T-cell (primary cell): ENCODE measurements around the gene ARPP21. TPM values are rescaled to one million over a fixed set of nuclear protein-coding genes. Genes with fewer than 3 reads are reported as not detected.

Experiments used
- ATAC-seq, 4 experiments: fragments of 200-7000 bp in 3 of 4; fragments of 150-1000 bp in 1 of 4; cut with Tn5 transposase; replicated peaks in 1 of 4; 1 replicate in 3 of 4; 2 replicates in 1 of 4; pipeline ENCODE4 v1.10.0; 2021; ENCODE audit warnings: moderate library complexity in 3 of 4, mild to moderate bottlenecking in 2 of 4, moderate number of reproducible peaks in 1 of 4
- CTCF ChIA-PET, 2 donors: fragments of 300-600 bp; sonication (Branson Sonifier 250); formaldehyde crosslinking; loops; one replicate each; lab custom pipeline; 2022; ENCODE audit warnings: antibody characterized with exemption in 2 of 2; lab: Charles Lee
- POLR2A ChIA-PET, 2 donors: fragments of 300-600 bp; sonication (Branson Sonifier 250); formaldehyde crosslinking; loops; one replicate each; lab custom pipeline; 2022; ENCODE audit warnings: antibody characterized with exemption in 2 of 2; lab: Charles Lee
- DNase-seq, 35 experiments: peaks; one replicate each; pipeline versions ENCODE4 v3.0.0 to v3.0.0-alpha.2; 2013 to 2023
- H3K27ac ChIP-seq: one replicate; pipeline ENCODE4 v1.5.1; 2013; ENCODE audit warnings: low read length
- H3K27me3 ChIP-seq, 2 experiments: replicated peaks in 1 of 2; 1 replicate in 1 of 2; 2 replicates in 1 of 2; pipeline versions ENCODE4 v1.6.1 to v1.7.0; 2013; ENCODE audit warnings: low read length in 1 of 2, mixed read lengths in 1 of 2; ENCODE audit not compliant: control insufficient read depth in 2 of 2, insufficient read depth in 2 of 2; ENCODE audit errors: extremely low read depth in 1 of 2
- H3K36me3 ChIP-seq, 2 donors: 1 replicate in 1 of 2; 2 replicates in 1 of 2; pipeline versions ENCODE4 v1.6.1 to v1.7.0; 2013; ENCODE audit warnings: low read length in 1 of 2; ENCODE audit not compliant: control insufficient read depth in 2 of 2, insufficient read depth in 1 of 2; ENCODE audit errors: extremely low read depth in 1 of 2
- H3K4me1 ChIP-seq, 2 experiments: 1 replicate in 1 of 2; 2 replicates in 1 of 2; pipeline versions ENCODE4 v1.6.1 to v1.7.0; 2013; ENCODE audit warnings: low read length in 2 of 2, mixed read lengths in 1 of 2; ENCODE audit not compliant: insufficient read depth in 2 of 2, control insufficient read depth in 1 of 2; ENCODE audit errors: extremely low read depth in 1 of 2
- H3K4me3 ChIP-seq, 2 donors: 1 replicate in 1 of 2; 2 replicates in 1 of 2; pipeline versions ENCODE4 v1.5.1 to v1.7.0; 2013; ENCODE audit warnings: mild to moderate bottlenecking in 2 of 2, low read length in 1 of 2, moderate library complexity in 1 of 2; ENCODE audit not compliant: control insufficient read depth in 1 of 2; ENCODE audit errors: extremely low read depth in 1 of 2
- H3K9me3 ChIP-seq: 2 replicates; pipeline ENCODE4 v1.7.0; 2013
- H3K27ac Mint-ChIP-seq, 2 donors: one replicate each; pipeline ENCODE4 v1.8.0; 2020 to 2021; ENCODE audit warnings: mild to moderate bottlenecking in 2 of 2, mixed read lengths in 2 of 2
- H3K27me3 Mint-ChIP-seq, 2 donors: one replicate each; pipeline ENCODE4 v1.8.0; 2021 to 2022; ENCODE audit warnings: mixed read lengths in 2 of 2
- H3K36me3 Mint-ChIP-seq: one replicate; pipeline ENCODE4 v1.8.0; 2021; ENCODE audit warnings: mixed read lengths
- H3K4me1 Mint-ChIP-seq, 3 donors: one replicate each; pipeline ENCODE4 v1.8.0; 2020 to 2022; ENCODE audit warnings: mixed read lengths in 3 of 3, mild to moderate bottlenecking in 1 of 3
- H3K4me3 Mint-ChIP-seq, 3 donors: one replicate each; pipeline ENCODE4 v1.8.0; 2020 to 2022; ENCODE audit warnings: mild to moderate bottlenecking in 3 of 3, mixed read lengths in 3 of 3, moderate library complexity in 3 of 3
- H3K9me3 Mint-ChIP-seq, 3 donors: one replicate each; pipeline ENCODE4 v1.8.0; 2020 to 2022; ENCODE audit warnings: mixed read lengths in 3 of 3
- WGBS: methylation state at CpG from one replicate; pipeline ENCODE4 v1.1.5; 2013; ENCODE audit warnings: missing lambda C conversion rate; ENCODE audit not compliant: insufficient coverage; 5-methylcytosine and 5-hydroxymethylcytosine counted together
- total RNA-seq, 35 experiments: library from RNA in 6 of 35; stranded (reverse) in 6 of 35; fragments of 120-200 nt in 1 of 35; gene quantifications; one replicate each; pipeline versions ENCODE4 v1.2.1 to v1.2.4 and lab custom pipeline; 2013 to 2026

ARPP21 gene
- total RNA-seq, 5 donors from 2014 or later (not counting 1 experiment from before 2014, with no cell fraction given), result not detected

- no peaks in the 10 kb centered on the region for H3K36me3 Mint-ChIP-seq
- no peak overlapping the region for H3K27ac ChIP-seq
- H3K27ac Mint-ChIP-seq, result no peak overlapping the region
- POLR2A ChIA-PET, result no interaction called here
- no peaks in the 10 kb centered on the region for H3K4me1 Mint-ChIP-seq
- WGBS, result 83% methylated on average over 1 of the region's 3 CpGs
- H3K9me3 ChIP-seq, result no peaks in the 10 kb centered on the region
- H3K9me3 Mint-ChIP-seq, result no peaks in the 10 kb centered on the region
- DNase-seq, result no peak
- no peaks in the 10 kb centered on the region for H3K4me1 ChIP-seq
- CTCF ChIA-PET, result no interaction called here
- H3K27me3 ChIP-seq, result no peaks in the 10 kb centered on the region
- H3K4me3 ChIP-seq, result no peak overlapping the region
- no peak overlapping the region for H3K4me3 Mint-ChIP-seq
- ATAC-seq, result no peak
- no peaks in the 10 kb centered on the region for H3K27me3 Mint-ChIP-seq
- no peaks in the 10 kb centered on the region for H3K36me3 ChIP-seq
Measured at GRCh38 chr3:35709691-35710090, 70.4 kb downstream of the ARPP21 start.

- Mint-ChIP-seq H3K4me1 (no peaks in the 10 kb centered on the region), H3K27ac (no peak overlapping the region), H3K9me3 (no peaks in the 10 kb centered on the region), H3K4me3 (no peak overlapping the region), H3K27me3 (no peaks in the 10 kb centered on the region), H3K36me3 (no peaks in the 10 kb centered on the region)
- Histone ChIP-seq H3K27me3 (no peaks in the 10 kb centered on the region), H3K27ac (no peak overlapping the region), H3K4me3 (no peak overlapping the region), H3K9me3 (no peaks in the 10 kb centered on the region), H3K36me3 (no peaks in the 10 kb centered on the region), H3K4me1 (no peaks in the 10 kb centered on the region)
- ATAC-seq (no peak), DNase-seq (no peak)
- WGBS, result 40% methylated on average over 1 of the region's 1 CpG
- CTCF ChIA-PET, result no interaction called here
- POLR2A ChIA-PET, result no interaction called here
Measured at GRCh38 chr3:35710554-35710953, 71.2 kb downstream of the ARPP21 start.

- DNase-seq (no peak), ATAC-seq (no peak)
- Histone ChIP-seq H3K4me3 (no peak overlapping the region), H3K36me3 (no peaks in the 10 kb centered on the region), H3K27me3 (no peaks in the 10 kb centered on the region), H3K27ac (no peak overlapping the region), H3K9me3 (no peaks in the 10 kb centered on the region), H3K4me1 (no peaks in the 10 kb centered on the region)
- no CpG with 5 or more reads among the region's 1 CpG for WGBS
- peaks cover 0 to 6% (median 0%) of the 10 kb centered on the region in 3 donors for H3K9me3 Mint-ChIP-seq
- CTCF ChIA-PET, result interaction anchor here in 1 of 2 donors (0.7 kb wide), 1 partner anchor 265 kb away, joined by 3 read pairs; no protein-coding TSS in a partner anchor
- POLR2A ChIA-PET, result interaction anchor here in 1 of 2 donors (0.6 kb wide), 1 partner anchor 251 kb away, joined by 3 read pairs; no protein-coding TSS in a partner anchor
- no peak overlapping the region for H3K4me3 Mint-ChIP-seq
- no peak overlapping the region for H3K27ac Mint-ChIP-seq
- H3K27me3 Mint-ChIP-seq, result no peaks in the 10 kb centered on the region
- H3K36me3 Mint-ChIP-seq, result no peaks in the 10 kb centered on the region
- H3K4me1 Mint-ChIP-seq, result no peaks in the 10 kb centered on the region
Measured at GRCh38 chr3:35718921-35719320, 79.6 kb downstream of the ARPP21 start.

- ChIA-PET CTCF (interaction anchor here in 1 of 2 donors (1.0 kb wide), 1 partner anchor 11 kb away, joined by 3 read pairs; no protein-coding TSS in a partner anchor), POLR2A (no interaction called here)
- Mint-ChIP-seq H3K27me3 (no peaks in the 10 kb centered on the region), H3K9me3 (peaks cover 0 to 6% (median 0%) of the 10 kb centered on the region in 3 donors), H3K4me3 (no peak overlapping the region), H3K4me1 (no peaks in the 10 kb centered on the region), H3K27ac (no peak overlapping the region), H3K36me3 (no peaks in the 10 kb centered on the region)
- ATAC-seq, result no peak
- Histone ChIP-seq H3K36me3 (no peaks in the 10 kb centered on the region), H3K9me3 (no peaks in the 10 kb centered on the region), H3K4me3 (no peak overlapping the region), H3K27me3 (no peaks in the 10 kb centered on the region), H3K27ac (no peak overlapping the region), H3K4me1 (no peaks in the 10 kb centered on the region)
- no peak for DNase-seq
- 84% methylated on average over 6 of the region's 8 CpGs for WGBS
Measured at GRCh38 chr3:35721628-35722027, 82.3 kb downstream of the ARPP21 start.

GRCh38 chr3:35722902-35723301, 83.6 kb downstream of the ARPP21 start:
- Histone ChIP-seq H3K27ac (no peak overlapping the region), H3K4me3 (no peak overlapping the region), H3K4me1 (no peaks in the 10 kb centered on the region), H3K9me3 (no peaks in the 10 kb centered on the region), H3K27me3 (no peaks in the 10 kb centered on the region), H3K36me3 (no peaks in the 10 kb centered on the region)
- no peak for DNase-seq
- Mint-ChIP-seq H3K4me1 (no peaks in the 10 kb centered on the region), H3K9me3 (no peaks in the 10 kb centered on the region), H3K27me3 (no peaks in the 10 kb centered on the region), H3K36me3 (no peaks in the 10 kb centered on the region), H3K4me3 (no peak overlapping the region), H3K27ac (no peak overlapping the region)
- ChIA-PET CTCF (no interaction called here), POLR2A (no interaction called here)
- no peak for ATAC-seq

- H3K27ac ChIP-seq, result no peak overlapping the region
- H3K36me3 ChIP-seq, result no peaks in the 10 kb centered on the region
- H3K4me3 Mint-ChIP-seq, result no peak overlapping the region
Measured at GRCh38 chr3:35723480-35724097, 84.3 kb downstream of the ARPP21 start.

GRCh38 chr3:35724106-35724505, 84.8 kb downstream of the ARPP21 start:
- no peaks in the 10 kb centered on the region for H3K27me3 Mint-ChIP-seq
- ATAC-seq (no peak), DNase-seq (no peak)
- POLR2A ChIA-PET, result no interaction called here
- H3K4me3 Mint-ChIP-seq, result no peak overlapping the region
- no CpG with 5 or more reads among the region's 4 CpGs for WGBS
- H3K9me3 Mint-ChIP-seq, result no peaks in the 10 kb centered on the region
- Histone ChIP-seq H3K9me3 (no peaks in the 10 kb centered on the region), H3K27ac (no peak overlapping the region), H3K27me3 (no peaks in the 10 kb centered on the region), H3K36me3 (no peaks in the 10 kb centered on the region), H3K4me1 (no peaks in the 10 kb centered on the region), H3K4me3 (no peak overlapping the region)
- CTCF ChIA-PET, result no interaction called here
- H3K36me3 Mint-ChIP-seq, result no peaks in the 10 kb centered on the region
- H3K4me1 Mint-ChIP-seq, result no peaks in the 10 kb centered on the region
- H3K27ac Mint-ChIP-seq, result no peak overlapping the region

More at GRCh38 chr3:35723480-35724097, 84.3 kb downstream of the ARPP21 start:
- ChIA-PET CTCF (no interaction called here), POLR2A (no interaction called here)
- no peaks in the 10 kb centered on the region for H3K27me3 ChIP-seq
- no peaks in the 10 kb centered on the region for H3K36me3 Mint-ChIP-seq
- no peaks in the 10 kb centered on the region for H3K4me1 ChIP-seq
- no peak overlapping the region for H3K4me3 ChIP-seq
- H3K9me3 Mint-ChIP-seq, result no peaks in the 10 kb centered on the region
- no peaks in the 10 kb centered on the region for H3K4me1 Mint-ChIP-seq
- no peak overlapping the region for H3K27ac Mint-ChIP-seq
- no peaks in the 10 kb centered on the region for H3K9me3 ChIP-seq
- H3K27me3 Mint-ChIP-seq, result no peaks in the 10 kb centered on the region
- ATAC-seq, result no peak
- no peak for DNase-seq
